ENCODE measurements around the gene CDK2.

CDK2 gene

GRCh38 chr12:56011509-56012090 is 45.0 kb downstream of the CDK2 start:
- no peak for DNase-seq (ENCODE audit: low read depth in 3 of 3)

- DNase-seq (ENCODE audit: low read depth in 3 of 3) = no peak
Observed at GRCh38 chr12:56013482-56013881, 46.9 kb downstream of the CDK2 start.

- no peak for DNase-seq (ENCODE audit: low read depth in 3 of 3)
Observed at GRCh38 chr12:56014205-56014604, 47.6 kb downstream of the CDK2 start.

- DNase-seq (ENCODE audit: low read depth in 3 of 3) = no peak
Observed at GRCh38 chr12:56017181-56017580, 50.6 kb downstream of the CDK2 start.

- no peak for DNase-seq (ENCODE audit: low read depth in 3 of 3)
Observed at GRCh38 chr12:56018356-56018755, 51.7 kb downstream of the CDK2 start.

- no peak for DNase-seq (ENCODE audit: low read depth in 3 of 3)
Observed at GRCh38 chr12:56020423-56021184, 54.0 kb downstream of the CDK2 start, which contains the start of gene IKZF4. Gene IKZF4 (plus strand): TSS chr12:56021043. CDS start chr12:56021494, 451 bp downstream.

- DNase-seq (ENCODE audit: low read depth in 3 of 3) = no peak
Observed at GRCh38 chr12:56021889-56022497, 55.4 kb downstream of the CDK2 start.

Data from stimulated activated CD4-positive, alpha-beta T cell treated with anti-CD3 and anti-CD28 coated beads, TNF-alpha, amount 100 ng/mL, for 4 hours (primary cell).